GM18951 (cell line): ENCODE measurements around the gene CDC42BPA.

Source experiments
- POLR2A ChIP-seq: IDR thresholded peaks from 4 replicates; pipeline ENCODE4 v1.6.1; 2011; ENCODE audit warnings: mild to moderate bottlenecking; ENCODE audit not compliant: insufficient read length, insufficient read depth; ENCODE audit errors: extremely low read depth
- in situ Hi-C: fragments of 300-500 bp; cut with MboI; formaldehyde crosslinking; loops from one replicate; pipeline ENCODE4 v1.12.0; 2022; ENCODE audit warnings: low sequenced_read_pairs, mixed read lengths, inconsistent platforms; ENCODE audit not compliant: unreplicated experiment

Gene CDC42BPA, protein sequence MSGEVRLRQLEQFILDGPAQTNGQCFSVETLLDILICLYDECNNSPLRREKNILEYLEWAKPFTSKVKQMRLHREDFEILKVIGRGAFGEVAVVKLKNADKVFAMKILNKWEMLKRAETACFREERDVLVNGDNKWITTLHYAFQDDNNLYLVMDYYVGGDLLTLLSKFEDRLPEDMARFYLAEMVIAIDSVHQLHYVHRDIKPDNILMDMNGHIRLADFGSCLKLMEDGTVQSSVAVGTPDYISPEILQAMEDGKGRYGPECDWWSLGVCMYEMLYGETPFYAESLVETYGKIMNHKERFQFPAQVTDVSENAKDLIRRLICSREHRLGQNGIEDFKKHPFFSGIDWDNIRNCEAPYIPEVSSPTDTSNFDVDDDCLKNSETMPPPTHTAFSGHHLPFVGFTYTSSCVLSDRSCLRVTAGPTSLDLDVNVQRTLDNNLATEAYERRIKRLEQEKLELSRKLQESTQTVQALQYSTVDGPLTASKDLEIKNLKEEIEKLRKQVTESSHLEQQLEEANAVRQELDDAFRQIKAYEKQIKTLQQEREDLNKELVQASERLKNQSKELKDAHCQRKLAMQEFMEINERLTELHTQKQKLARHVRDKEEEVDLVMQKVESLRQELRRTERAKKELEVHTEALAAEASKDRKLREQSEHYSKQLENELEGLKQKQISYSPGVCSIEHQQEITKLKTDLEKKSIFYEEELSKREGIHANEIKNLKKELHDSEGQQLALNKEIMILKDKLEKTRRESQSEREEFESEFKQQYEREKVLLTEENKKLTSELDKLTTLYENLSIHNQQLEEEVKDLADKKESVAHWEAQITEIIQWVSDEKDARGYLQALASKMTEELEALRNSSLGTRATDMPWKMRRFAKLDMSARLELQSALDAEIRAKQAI (N-terminal part only)

DNA sequence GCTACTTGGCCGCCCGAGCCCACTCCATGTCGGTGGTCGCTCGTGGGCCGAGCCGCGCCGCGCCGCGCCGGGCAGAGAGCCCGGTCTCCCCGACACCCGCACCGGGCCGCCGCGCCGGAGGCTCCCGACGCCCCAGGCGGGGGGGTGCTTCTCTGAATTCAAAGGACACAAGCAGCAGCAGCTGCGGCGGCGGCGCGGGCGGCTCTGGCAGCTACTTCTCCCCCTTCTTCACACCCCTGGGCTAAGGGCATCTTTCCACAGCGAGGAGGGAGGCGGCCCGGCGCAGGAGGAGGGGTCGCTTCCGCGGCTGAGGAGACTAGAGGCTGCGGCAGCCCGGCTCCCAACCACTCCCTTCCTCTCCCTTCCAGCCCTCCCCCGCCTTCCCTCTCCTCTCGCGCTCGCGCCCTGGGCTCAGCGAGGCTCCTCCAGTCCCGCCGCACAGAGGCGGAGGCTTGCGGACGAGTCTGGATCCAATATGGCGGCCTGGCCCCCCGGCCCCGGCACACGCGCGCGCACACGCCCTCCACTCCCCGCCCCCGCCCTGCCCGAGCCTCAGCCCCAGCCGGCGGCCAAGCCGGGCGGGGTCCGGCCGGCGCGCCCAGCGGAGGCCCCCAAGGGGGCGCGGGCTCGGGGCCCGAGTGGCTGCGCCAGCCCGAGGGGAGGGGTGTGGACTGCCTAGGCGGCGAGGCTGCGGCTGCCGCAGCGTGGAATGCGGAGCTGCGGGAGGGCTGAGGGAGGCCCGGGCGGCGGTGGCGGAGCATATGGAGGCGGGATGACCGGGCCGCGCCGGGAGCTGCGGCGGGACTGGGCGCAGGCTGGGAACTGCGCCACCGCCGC, at the start of gene CDC42BPA:
TSS of gene CDC42BPA (minus strand) at position 477 of the 837 bp plus-strand sequence. CDS start 1,310 bp downstream, outside the sequence.
- peak; percentile 63 for TF ChIP-seq POLR2A
- in situ Hi-C loops = no loop called here

DNA sequence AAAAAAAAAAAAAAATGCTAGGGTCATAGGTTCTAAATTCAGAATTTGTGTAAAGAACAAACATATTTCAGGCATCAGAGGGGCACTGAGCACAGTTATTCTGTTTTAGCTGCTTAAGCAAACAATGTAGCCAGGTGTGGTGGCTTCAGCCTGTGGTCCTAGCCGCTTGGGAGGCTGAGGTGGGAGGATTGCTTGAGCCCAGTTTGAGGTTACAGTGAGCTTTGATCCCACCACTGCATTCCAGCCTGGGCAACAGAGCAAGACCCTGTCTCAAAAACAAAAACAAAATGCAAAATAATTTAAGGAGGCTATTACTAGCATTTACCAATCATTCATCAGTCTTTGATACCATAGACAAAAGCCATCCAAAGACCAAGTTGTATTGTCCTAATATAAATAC, 49.7 kb upstream of the CDC42BPA start:
- no peak for TF ChIP-seq POLR2A
- in situ Hi-C loops = no loop called here

DNA sequence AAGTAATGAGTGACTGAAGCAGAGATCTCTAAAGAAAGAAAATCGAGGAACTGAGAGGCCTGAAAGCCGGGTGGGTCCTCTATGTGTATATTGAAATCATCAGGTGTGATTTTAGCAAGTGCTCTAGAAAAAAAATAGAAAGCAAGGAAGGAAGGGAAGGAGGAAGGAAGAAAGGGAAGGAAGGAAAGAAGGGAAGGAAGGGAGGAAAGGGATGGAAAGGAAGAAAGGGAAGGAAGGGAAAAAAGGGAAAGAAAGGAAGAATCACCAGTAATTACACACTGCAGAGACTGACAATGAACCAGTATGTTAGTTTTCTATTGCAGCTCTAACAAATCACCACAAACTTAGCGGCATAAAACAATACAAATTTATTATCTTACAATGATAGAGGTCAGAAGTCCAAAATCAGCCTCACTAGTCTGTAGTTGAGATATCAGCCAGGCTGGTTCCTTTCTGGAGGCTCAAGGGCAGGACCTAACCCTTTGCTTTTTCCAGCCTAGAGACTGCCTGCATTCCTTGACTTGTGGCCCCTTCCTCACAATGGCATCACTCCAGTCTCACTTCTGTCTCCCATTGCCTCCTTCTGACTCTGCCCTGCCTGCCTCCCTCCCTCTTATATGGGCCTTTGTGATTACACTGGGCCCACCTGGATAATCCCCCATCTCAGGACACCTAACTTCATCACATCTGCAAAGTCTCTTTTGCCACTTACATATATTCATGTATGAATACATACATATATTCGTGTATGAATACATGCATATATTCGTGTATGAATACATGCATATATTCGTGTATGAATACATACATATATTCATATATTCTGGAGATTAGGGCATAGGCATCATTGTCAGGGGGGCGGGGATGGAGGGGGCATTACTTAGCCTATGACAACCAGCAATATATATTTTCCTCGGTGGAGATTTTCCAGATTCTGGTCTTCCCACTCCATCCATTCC, 47.5 kb upstream of the CDC42BPA start:
- in situ Hi-C loops = no loop called here
- TF ChIP-seq POLR2A = no peak

DNA sequence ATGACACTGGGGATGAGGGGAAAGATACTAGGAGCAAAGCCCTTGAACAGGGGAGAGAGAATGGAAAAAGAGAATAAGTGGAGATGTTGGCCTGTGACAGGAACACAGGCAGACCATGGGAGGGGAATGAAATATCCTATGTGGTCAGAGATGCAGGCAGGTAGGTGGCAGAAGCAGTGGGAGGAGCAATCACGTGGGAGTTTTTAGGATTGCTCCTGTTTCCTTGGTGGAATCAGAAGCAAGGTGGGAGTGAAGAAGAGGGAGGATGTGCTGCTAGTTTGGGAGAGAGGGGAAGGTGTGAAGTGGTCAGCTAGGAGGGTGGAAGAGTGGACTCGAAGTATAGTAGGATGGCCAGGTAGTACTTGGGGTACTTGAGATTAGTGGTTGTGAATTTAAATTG, 46.4 kb upstream of the CDC42BPA start:
- TF ChIP-seq POLR2A = no peak
- in situ Hi-C loops = no loop called here

DNA sequence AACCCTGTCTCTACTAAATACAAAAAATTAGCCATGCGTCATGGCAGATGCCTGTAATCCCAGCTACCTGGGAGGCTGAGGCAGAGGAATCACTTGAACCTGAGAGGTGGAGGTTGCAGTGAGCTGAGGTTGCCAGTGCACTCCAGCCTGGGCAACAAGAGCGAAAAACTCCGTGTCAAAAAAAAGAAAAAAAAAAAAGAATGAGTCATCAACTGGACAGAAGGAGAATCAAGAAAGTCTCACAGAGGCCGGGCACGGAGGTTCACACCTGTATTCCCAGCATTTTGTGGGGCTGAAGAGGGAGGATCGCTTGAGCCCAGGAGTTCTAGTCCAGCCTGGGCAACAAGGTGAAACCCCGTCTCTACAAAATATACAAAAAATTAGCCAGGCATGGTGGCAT, 45.5 kb upstream of the CDC42BPA start:
- in situ Hi-C loops = no loop called here

DNA sequence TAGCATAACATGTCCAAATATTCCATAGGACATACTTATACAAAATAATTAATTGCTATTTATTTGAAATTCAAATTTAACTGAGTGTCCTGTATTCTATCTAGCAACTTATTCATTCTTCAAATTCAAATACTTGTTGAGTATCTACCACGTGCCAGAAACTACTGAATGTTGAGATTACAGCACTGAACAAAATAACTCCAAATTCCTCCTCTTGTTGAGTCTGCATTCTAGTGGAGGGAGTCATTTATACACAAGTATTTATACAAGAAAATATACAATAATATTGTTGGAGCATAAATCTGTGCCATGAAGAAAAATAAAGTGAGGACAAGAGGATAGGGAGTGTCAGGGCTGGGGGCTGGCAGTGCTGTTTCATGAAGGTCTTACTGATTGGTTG, 43.7 kb upstream of the CDC42BPA start:
- no peak for TF ChIP-seq POLR2A
- in situ Hi-C loops = no loop called here

More for the DNA sequence above, 45.5 kb upstream of the CDC42BPA start:
- TF ChIP-seq POLR2A = no peak

DNA sequence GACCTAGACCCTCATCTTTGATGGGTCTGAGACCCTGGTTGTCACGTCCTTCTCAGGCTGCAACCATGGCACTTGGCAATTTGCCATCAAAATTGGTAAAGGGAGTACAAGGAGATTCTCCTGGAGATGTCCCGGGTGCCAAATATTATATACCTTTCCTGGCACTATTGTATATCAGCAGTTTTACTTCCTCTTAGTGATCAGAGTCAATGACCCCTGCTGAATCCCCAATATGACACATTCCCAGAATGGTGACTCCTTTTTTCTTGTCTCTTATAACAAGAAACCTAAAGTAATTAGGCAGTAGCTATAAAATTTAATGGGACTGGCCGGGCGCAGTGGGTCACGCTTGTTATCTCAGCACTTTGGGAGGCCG, 39.6 kb upstream of the CDC42BPA start:
- in situ Hi-C loops = no loop called here
- TF ChIP-seq POLR2A = no peak

DNA sequence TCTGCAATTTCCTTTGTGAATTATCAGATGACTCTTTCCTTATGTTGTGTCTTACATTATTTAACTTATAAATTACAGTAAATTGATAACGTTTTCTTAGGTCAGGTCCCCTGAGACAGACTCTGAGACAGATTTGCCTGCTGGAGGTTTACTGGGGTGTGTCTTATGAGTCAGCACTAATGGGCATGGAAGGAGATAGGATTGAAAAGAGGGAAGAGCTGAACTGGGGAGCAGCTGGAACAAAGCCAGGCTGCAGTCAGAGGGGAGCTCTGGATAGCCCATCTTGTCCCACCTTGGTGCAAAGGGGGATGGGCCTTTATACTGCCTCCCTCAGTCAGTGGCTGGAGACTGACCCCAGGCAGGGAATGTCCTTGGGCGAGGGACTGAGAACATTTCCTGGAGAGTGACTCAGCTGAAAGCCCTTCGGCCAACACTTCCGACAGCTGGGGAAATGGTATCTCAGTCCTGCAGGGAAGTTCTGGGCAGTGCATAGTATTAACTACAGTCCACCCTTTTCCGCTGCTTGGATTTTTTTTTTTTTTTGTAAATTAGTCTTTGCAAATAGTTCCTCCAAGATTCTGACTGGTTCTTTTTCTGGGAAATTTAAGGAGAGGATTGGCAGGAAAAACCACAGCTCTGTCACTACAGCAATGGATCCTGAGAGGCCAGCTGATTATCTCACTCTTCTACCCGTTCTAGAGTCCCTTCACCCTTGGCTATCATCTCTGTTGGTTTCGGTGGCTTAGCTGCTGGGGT, 39.1 kb upstream of the CDC42BPA start:
- no peak for TF ChIP-seq POLR2A
- in situ Hi-C loops = no loop called here

DNA sequence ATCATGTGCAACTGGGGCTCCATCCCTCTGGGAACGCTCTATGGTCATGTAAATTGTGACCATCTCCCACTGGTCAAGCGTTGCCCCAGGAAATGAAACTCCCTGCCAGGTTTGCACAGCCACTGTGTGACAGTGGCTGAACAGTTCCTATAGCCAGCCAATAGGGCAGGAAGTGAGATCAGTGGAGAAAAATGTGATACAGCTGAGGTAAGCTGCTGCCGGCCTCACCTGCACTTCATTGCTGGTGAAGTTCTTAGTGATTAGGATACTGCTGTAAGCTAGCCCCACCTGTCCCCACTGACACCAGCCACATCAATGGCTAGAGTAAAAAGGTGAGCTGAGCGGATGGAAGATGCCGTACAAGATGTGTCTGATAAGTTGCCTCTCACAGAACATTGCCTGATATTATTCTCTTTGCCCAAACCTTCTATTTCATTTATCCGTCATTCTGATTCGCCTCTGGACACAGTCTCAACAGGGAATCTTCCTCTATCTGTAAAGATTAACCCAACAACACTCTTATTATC, 38.4 kb upstream of the CDC42BPA start:
- no peak for TF ChIP-seq POLR2A
- in situ Hi-C loops = no loop called here

DNA sequence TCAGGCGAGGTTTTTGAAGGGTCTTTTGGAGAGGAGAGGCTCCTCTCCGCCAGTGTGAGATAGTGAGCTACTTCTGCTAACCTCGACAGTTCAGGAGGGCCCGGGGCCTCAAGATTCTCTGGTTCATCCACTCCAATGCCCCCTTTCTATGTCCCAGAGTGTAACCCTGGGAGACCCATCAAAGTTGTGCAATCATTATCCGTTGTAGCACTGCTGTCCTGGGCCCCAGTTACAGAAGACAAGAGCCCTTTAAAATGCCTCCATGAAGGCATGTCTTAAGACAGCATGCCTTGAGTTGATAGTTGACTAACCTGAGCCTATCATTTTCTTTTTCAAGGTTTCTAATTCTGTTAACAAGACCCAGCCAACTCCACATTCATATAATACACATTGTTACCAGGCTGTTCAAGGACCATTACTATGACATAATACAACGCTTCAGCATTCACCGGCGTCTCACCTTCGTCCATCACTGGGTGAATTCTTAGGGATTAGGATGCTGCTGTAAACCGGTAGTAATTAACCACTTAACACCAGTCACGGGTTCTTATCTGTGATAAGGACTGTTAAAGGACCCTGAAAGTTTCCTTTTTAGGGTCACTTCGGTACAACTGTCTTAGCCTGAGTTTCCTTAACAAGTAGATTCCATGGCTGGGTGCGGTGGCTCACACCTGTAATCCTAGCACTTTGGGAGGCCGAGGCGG, 37.4 kb upstream of the CDC42BPA start:
- TF ChIP-seq POLR2A = no peak
- in situ Hi-C loops = no loop called here
